ENCODE results near the gene LRFN2.

- TF ChIP-seq, protein P1, sequence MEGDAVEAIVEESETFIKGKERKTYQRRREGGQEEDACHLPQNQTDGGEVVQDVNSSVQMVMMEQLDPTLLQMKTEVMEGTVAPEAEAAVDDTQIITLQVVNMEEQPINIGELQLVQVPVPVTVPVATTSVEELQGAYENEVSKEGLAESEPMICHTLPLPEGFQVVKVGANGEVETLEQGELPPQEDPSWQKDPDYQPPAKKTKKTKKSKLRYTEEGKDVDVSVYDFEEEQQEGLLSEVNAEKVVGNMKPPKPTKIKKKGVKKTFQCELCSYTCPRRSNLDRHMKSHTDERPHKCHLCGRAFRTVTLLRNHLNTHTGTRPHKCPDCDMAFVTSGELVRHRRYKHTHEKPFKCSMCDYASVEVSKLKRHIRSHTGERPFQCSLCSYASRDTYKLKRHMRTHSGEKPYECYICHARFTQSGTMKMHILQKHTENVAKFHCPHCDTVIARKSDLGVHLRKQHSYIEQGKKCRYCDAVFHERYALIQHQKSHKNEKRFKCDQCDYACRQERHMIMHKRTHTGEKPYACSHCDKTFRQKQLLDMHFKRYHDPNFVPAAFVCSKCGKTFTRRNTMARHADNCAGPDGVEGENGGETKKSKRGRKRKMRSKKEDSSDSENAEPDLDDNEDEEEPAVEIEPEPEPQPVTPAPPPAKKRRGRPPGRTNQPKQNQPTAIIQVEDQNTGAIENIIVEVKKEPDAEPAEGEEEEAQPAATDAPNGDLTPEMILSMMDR (conservative IDR thresholded peaks at IDR 0.05; ENCODE audit: low read depth in 2 of 2): no peak
- no peak for TF ChIP-seq EZH2 (IDR thresholded peaks at IDR 0.05; ENCODE audit: low read depth, unreplicated experiment)
- TF ChIP-seq CREB1 (CRISPR knock-in tag; IDR thresholded peaks at IDR 0.05; ENCODE audit: low read depth): no peak
- no peak for TF ChIP-seq POLR2AphosphoS5 (IDR thresholded peaks at IDR 0.05; ENCODE audit: low read depth)
- no peak for TF ChIP-seq EZH2phosphoT487 (IDR thresholded peaks at IDR 0.05; ENCODE audit: unreplicated experiment)
Measured at GRCh38 chr6:40473026-40473425, 114.1 kb downstream of the LRFN2 start.

All from GM23338 (cell line).